Measurements from ENCODE around the gene DENND5B. TPM values are rescaled to one million over a fixed set of nuclear protein-coding genes. Genes with fewer than 3 reads are reported as not detected.

Gene DENND5B
- total and polyA plus RNA-seq, 10 donors, result 4.5 to 42.5 (median 24.6) TPM

GRCh38 chr12:31471051-31471450, 119.9 kb downstream of the DENND5B start:
- Histone ChIP-seq H3K4me3 (no peak overlapping the region), H3K36me3 (peaks cover 0 to 4% (median 0%) of the 10 kb centered on the region in 6 donors), H3K27me3 (replicated peaks in 1 of 7) (no peaks in the 10 kb centered on the region), H3K4me1 (peaks cover 0 to 5% (median 0%) of the 10 kb centered on the region in 6 donors), H3K27ac (no peak overlapping the region), H3K9me3 (no peaks in the 10 kb centered on the region)
- 68 to 98% (median 84%) methylated on average over 6 of the region's 6 CpGs for WGBS, 5 donors
- intact Hi-C loops (cut with DNase I; ENCODE audit: low total_unique reads), result no loop called here
- TF ChIP-seq CTCF (IDR thresholded peaks at IDR 0.05 in 8 of 11, conservative IDR thresholded peaks at IDR 0.05 in 3 of 11) (no peak), POLR2A (IDR thresholded peaks at IDR 0.05) (no peak), POLR2AphosphoS5 (IDR thresholded peaks at IDR 0.05) (no peak)
- no peak for DNase-seq

GRCh38 chr12:31470459-31470858, 120.5 kb downstream of the DENND5B start:
- no peak for DNase-seq
- TF ChIP-seq POLR2AphosphoS5 (IDR thresholded peaks at IDR 0.05) (no peak), CTCF (IDR thresholded peaks at IDR 0.05 in 8 of 11, conservative IDR thresholded peaks at IDR 0.05 in 3 of 11) (no peak), POLR2A (IDR thresholded peaks at IDR 0.05) (no peak)
- H3K9me3 ChIP-seq, result no peaks in the 10 kb centered on the region
- H3K27me3 ChIP-seq (replicated peaks in 1 of 7), result no peaks in the 10 kb centered on the region
- no peak overlapping the region for H3K27ac ChIP-seq
- no peak overlapping the region for H3K4me3 ChIP-seq
- H3K4me1 ChIP-seq, result no peaks in the 10 kb centered on the region
- peaks cover 0 to 4% (median 0%) of the 10 kb centered on the region in 6 donors for H3K36me3 ChIP-seq
- intact Hi-C loops (cut with DNase I; ENCODE audit: low total_unique reads), result no loop called here

- Histone ChIP-seq H3K4me1 (no peaks in the 10 kb centered on the region), H3K27me3 (replicated peaks in 1 of 7) (no peaks in the 10 kb centered on the region), H3K4me3 (no peak overlapping the region), H3K36me3 (peaks cover 0 to 5% (median 0%) of the 10 kb centered on the region in 6 donors), H3K27ac (no peak overlapping the region), H3K9me3 (no peaks in the 10 kb centered on the region)
- no peak for TF ChIP-seq CTCF (IDR thresholded peaks at IDR 0.05 in 8 of 11, conservative IDR thresholded peaks at IDR 0.05 in 3 of 11)
- TF ChIP-seq POLR2AphosphoS5 (IDR thresholded peaks at IDR 0.05), result no peak
- no peak for TF ChIP-seq POLR2A (IDR thresholded peaks at IDR 0.05)
- no peak for DNase-seq
- intact Hi-C loops (cut with DNase I; ENCODE audit: low total_unique reads), result no loop called here
Observed at GRCh38 chr12:31466768-31467167, 124.2 kb downstream of the DENND5B start.

- H3K4me1 ChIP-seq, result no peaks in the 10 kb centered on the region
- no peaks in the 10 kb centered on the region for H3K9me3 ChIP-seq
- H3K4me3 ChIP-seq, result no peak overlapping the region
- TF ChIP-seq CTCF (IDR thresholded peaks at IDR 0.05 in 8 of 11, conservative IDR thresholded peaks at IDR 0.05 in 3 of 11), result no peak
- TF ChIP-seq POLR2A (IDR thresholded peaks at IDR 0.05), result no peak
- no peak for TF ChIP-seq POLR2AphosphoS5 (IDR thresholded peaks at IDR 0.05)
- H3K27me3 ChIP-seq (replicated peaks in 1 of 7), result no peaks in the 10 kb centered on the region
- WGBS, 5 donors, result 87 to 100% (median 100%) methylated on average over 2 of the region's 2 CpGs
- intact Hi-C loops (cut with DNase I; ENCODE audit: low total_unique reads), result no loop called here
- DNase-seq, result no peak
- H3K36me3 ChIP-seq, result peaks cover 0 to 5% (median 0%) of the 10 kb centered on the region in 6 donors
- no peak overlapping the region for H3K27ac ChIP-seq
Observed at GRCh38 chr12:31465002-31465401, 125.9 kb downstream of the DENND5B start.
